Measurements from ENCODE around the gene EGFL8. TPM values are rescaled to one million over a fixed set of nuclear protein-coding genes. Genes with fewer than 3 reads are reported as not detected.

Gene EGFL8
- total RNA-seq, 3 donors from 2014 or later = 10.2 to 19.6 (median 11.8) TPM

GRCh38 chr6:32200711-32201475 lies 36.5 kb downstream of the EGFL8 start:
- no peak for DNase-seq (ENCODE audit: low spot score in 2 of 2)
- Histone ChIP-seq H3K36me3 (no peaks in the 10 kb centered on the region), H3K27me3 (no peaks in the 10 kb centered on the region), H3K27ac (no peak overlapping the region), H3K4me3 (no peak overlapping the region), H3K9me3 (no peaks in the 10 kb centered on the region), H3K4me1 (peaks cover 0 to 3% of the 10 kb centered on the region in 2 donors)
- TF ChIP-seq, protein P1, sequence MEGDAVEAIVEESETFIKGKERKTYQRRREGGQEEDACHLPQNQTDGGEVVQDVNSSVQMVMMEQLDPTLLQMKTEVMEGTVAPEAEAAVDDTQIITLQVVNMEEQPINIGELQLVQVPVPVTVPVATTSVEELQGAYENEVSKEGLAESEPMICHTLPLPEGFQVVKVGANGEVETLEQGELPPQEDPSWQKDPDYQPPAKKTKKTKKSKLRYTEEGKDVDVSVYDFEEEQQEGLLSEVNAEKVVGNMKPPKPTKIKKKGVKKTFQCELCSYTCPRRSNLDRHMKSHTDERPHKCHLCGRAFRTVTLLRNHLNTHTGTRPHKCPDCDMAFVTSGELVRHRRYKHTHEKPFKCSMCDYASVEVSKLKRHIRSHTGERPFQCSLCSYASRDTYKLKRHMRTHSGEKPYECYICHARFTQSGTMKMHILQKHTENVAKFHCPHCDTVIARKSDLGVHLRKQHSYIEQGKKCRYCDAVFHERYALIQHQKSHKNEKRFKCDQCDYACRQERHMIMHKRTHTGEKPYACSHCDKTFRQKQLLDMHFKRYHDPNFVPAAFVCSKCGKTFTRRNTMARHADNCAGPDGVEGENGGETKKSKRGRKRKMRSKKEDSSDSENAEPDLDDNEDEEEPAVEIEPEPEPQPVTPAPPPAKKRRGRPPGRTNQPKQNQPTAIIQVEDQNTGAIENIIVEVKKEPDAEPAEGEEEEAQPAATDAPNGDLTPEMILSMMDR (IDR thresholded peaks at IDR 0.05) = no peak
- TF ChIP-seq POLR2A (IDR thresholded peaks at IDR 0.05) (no peak), POLR2AphosphoS5 (IDR thresholded peaks at IDR 0.05) (no peak)
- intact Hi-C loops (cut with DNase I; ENCODE audit: low total_unique reads) = no loop called here

GRCh38 chr6:32202186-32202585 lies 37.8 kb downstream of the EGFL8 start:
- Histone ChIP-seq H3K36me3 (no peaks in the 10 kb centered on the region), H3K27ac (no peak overlapping the region), H3K9me3 (no peaks in the 10 kb centered on the region), H3K27me3 (no peaks in the 10 kb centered on the region), H3K4me3 (no peak overlapping the region), H3K4me1 (peaks cover 0 to 2% of the 10 kb centered on the region in 2 donors)
- no peak for DNase-seq (ENCODE audit: low spot score in 2 of 2)
- intact Hi-C loops (cut with DNase I; ENCODE audit: low total_unique reads) = no loop called here
- TF ChIP-seq POLR2A (IDR thresholded peaks at IDR 0.05) (no peak), POLR2AphosphoS5 (IDR thresholded peaks at IDR 0.05) (no peak)
- TF ChIP-seq, protein P1 (IDR thresholded peaks at IDR 0.05) = no peak

DNA sequence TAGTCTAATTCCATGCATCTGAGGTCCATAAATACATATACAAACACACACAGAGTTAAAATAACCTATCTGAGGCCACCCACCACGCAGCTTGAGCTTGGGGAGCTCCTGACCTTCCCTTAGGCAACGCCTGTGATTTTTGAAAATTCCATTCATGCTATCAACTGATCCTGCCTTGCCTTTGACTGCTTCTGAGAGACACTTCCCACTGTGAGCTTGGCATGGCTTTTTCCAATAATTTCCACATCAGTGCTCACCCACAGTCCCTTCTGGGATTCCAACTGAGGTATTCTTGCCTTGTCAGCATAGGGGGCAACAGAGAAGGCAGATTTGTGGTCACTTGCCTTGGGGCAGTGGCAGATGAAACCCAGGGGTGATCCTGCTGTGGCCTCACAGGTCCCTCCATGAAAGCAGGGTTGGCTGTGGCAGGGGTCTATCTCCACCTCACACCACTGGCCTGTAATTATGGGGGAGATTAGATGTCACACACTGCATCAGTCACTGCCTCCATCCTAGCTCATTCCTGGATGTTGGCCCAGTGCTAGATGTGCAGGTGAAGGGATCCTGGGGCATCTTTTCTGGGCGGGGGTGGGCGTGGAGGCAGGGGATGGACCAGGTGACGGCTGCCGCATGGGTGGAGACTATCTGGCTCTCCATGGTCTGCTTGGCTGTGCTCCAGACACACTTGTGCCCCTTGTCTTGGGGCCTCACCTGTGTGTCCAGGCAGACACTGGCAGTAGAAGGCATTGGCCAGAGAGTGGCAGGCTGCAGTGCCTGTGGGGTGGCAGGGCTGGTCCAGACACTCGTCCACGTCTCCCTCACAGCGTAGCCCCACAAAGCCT lies 39.3 kb downstream of the EGFL8 start:
- no peak for DNase-seq (ENCODE audit: low spot score in 2 of 2)
- Histone ChIP-seq H3K9me3 (no peaks in the 10 kb centered on the region), H3K36me3 (no peaks in the 10 kb centered on the region), H3K4me3 (no peak overlapping the region), H3K4me1 (no peaks in the 10 kb centered on the region), H3K27ac (no peak overlapping the region), H3K27me3 (no peaks in the 10 kb centered on the region)
- TF ChIP-seq POLR2AphosphoS5 (IDR thresholded peaks at IDR 0.05) (no peak), POLR2A (IDR thresholded peaks at IDR 0.05) (no peak)
- TF ChIP-seq, protein P1 (IDR thresholded peaks at IDR 0.05) = no peak
- intact Hi-C loops (cut with DNase I; ENCODE audit: low total_unique reads) = no loop called here

DNA sequence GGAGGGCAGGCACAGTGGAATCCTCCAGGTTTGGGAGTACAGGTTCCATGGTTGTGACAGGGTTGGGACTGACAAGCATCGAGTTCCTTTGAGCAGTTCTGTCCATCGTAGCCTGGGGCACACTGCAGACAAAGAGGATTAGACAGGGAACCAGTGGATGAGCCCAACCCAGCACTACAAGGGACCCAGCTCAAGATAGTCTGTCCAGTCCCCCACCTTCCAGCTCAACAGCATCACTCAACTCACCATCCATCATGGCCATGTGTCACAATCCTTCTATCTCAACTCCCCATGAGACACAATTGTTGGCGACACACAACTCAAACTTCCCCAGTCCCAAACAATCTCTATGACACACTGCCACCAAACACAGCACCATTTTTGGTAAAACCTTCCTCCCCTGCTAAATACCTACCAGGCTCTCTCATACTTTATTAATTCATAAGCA lies 39.9 kb downstream of the EGFL8 start:
- H3K27ac ChIP-seq = no peak overlapping the region
- no peaks in the 10 kb centered on the region for H3K36me3 ChIP-seq

More for the DNA sequence above, 39.9 kb downstream of the EGFL8 start:
- Histone ChIP-seq H3K9me3 (no peaks in the 10 kb centered on the region), H3K27me3 (no peaks in the 10 kb centered on the region), H3K4me1 (no peaks in the 10 kb centered on the region), H3K4me3 (no peak overlapping the region)
- intact Hi-C loops (cut with DNase I; ENCODE audit: low total_unique reads) = no loop called here
- TF ChIP-seq POLR2A (IDR thresholded peaks at IDR 0.05) (no peak), POLR2AphosphoS5 (IDR thresholded peaks at IDR 0.05) (no peak)
- TF ChIP-seq, protein P1 (IDR thresholded peaks at IDR 0.05) = no peak
- no peak for DNase-seq (ENCODE audit: low spot score in 2 of 2)
